H1 (cell line): ENCODE results near the gene BTG2. TPM values are rescaled to one million over a fixed set of nuclear protein-coding genes. Genes with fewer than 3 reads are reported as not detected.

ENCODE experiments used
- CTCF ChIA-PET: fragments of 300-600 bp; sonication (Branson Sonifier 250); formaldehyde crosslinking; loops from one replicate; lab custom pipeline; 2021; ENCODE audit not compliant: partially characterized antibody; lab: Charles Lee
- POLR2A ChIA-PET: fragments of 300-600 bp; sonication (Branson Sonifier 250); formaldehyde crosslinking; loops from one replicate; lab custom pipeline; 2021; ENCODE audit warnings: inconsistent platforms; ENCODE audit not compliant: partially characterized antibody; lab: Charles Lee
- DNase-seq, 2 experiments: peaks; one replicate each; pipeline versions ENCODE4 v3.0.0 to v3.0.0-alpha.2; 2010 to 2022; ENCODE audit warnings: low spot score in 2 of 2, low read depth in 1 of 2, mixed read lengths in 1 of 2
- FAIRE-seq: peaks from 2 replicates; lab custom pipeline; 2011; peaks lifted over from hg19 to GRCh38; lab: Jason Lieb, UNC
- H2AFZ ChIP-seq: 2 replicates; pipeline ENCODE4 v1.8.1; 2012; ENCODE audit warnings: low read length, inconsistent platforms
- H2AK5ac ChIP-seq: 2 replicates; pipeline ENCODE4 v1.6.1; 2013; ENCODE audit warnings: low read depth, low read length
- H2BK120ac ChIP-seq: replicated peaks from 2 replicates; pipeline ENCODE3; 2013; ENCODE audit warnings: low read depth, low read length, inconsistent platforms
- H2BK12ac ChIP-seq: 2 replicates; pipeline ENCODE4 v1.6.1; 2013; ENCODE audit warnings: low read depth, low read length
- H2BK15ac ChIP-seq: 2 replicates; pipeline ENCODE4 v1.6.1; 2013; ENCODE audit warnings: low read length
- H2BK20ac ChIP-seq: 2 replicates; pipeline ENCODE4 v1.6.1; 2013; ENCODE audit warnings: low read length
- H2BK5ac ChIP-seq: 2 replicates; pipeline ENCODE4 v1.6.1; 2013; ENCODE audit warnings: low read depth, low read length
- H3K14ac ChIP-seq: 2 replicates; pipeline ENCODE4 v1.6.1; 2013; ENCODE audit warnings: inconsistent platforms; ENCODE audit not compliant: insufficient read length
- H3K18ac ChIP-seq: 2 replicates; pipeline ENCODE4 v1.6.1; 2013; ENCODE audit warnings: low read length; ENCODE audit errors: extremely low read depth
- H3K23ac ChIP-seq: 2 replicates; pipeline ENCODE4 v1.6.1; 2013; ENCODE audit warnings: inconsistent platforms; ENCODE audit not compliant: insufficient read length
- H3K23me2 ChIP-seq: 2 replicates; pipeline ENCODE4 v1.6.1; 2013; ENCODE audit warnings: low read depth, low read length
- H3K27ac ChIP-seq: 2 replicates; pipeline ENCODE4 v1.6.1; 2011; ENCODE audit warnings: low read depth, low read length, inconsistent platforms
- H3K27me3 ChIP-seq, 4 experiments: replicated peaks in 1 of 4; 1 replicate in 1 of 4; 2 replicates in 3 of 4; pipeline versions ENCODE4 v1.6.1 to v1.8.1; 2011 to 2013; ENCODE audit warnings: low read length in 3 of 4, mild to moderate bottlenecking in 3 of 4, inconsistent platforms in 2 of 4, mixed read lengths in 2 of 4, moderate library complexity in 1 of 4; ENCODE audit not compliant: control insufficient read depth in 3 of 4, insufficient read depth in 3 of 4; ENCODE audit errors: extremely low read depth in 1 of 4
- H3K36me3 ChIP-seq, 4 experiments: 2 replicates each; pipeline versions ENCODE4 v1.6.1 to v1.8.1; 2011 to 2013; ENCODE audit warnings: mild to moderate bottlenecking in 4 of 4, low read length in 3 of 4, moderate library complexity in 2 of 4, control low read depth in 1 of 4, inconsistent platforms in 1 of 4; ENCODE audit not compliant: insufficient read depth in 4 of 4, control insufficient read depth in 2 of 4
- H3K4ac ChIP-seq: replicated peaks from 2 replicates; pipeline ENCODE3; 2013; ENCODE audit warnings: low read length, low read depth, mixed read lengths, inconsistent platforms; ENCODE audit not compliant: insufficient read length
- H3K4me1 ChIP-seq, 4 experiments: replicated peaks in 1 of 4; 1 replicate in 1 of 4; 2 replicates in 3 of 4; pipeline versions ENCODE4 v1.6.1 to v1.8.1; 2011 to 2013; ENCODE audit warnings: low read length in 3 of 4, inconsistent platforms in 2 of 4, mixed read lengths in 1 of 4; ENCODE audit not compliant: insufficient read depth in 4 of 4, control insufficient read depth in 3 of 4
- H3K4me2 ChIP-seq, 2 experiments: 2 replicates each; pipeline versions ENCODE4 v1.6.1 to v1.8.1; 2011 to 2013; ENCODE audit warnings: low read depth in 2 of 2, low read length in 2 of 2, control low read depth in 1 of 2, inconsistent platforms in 1 of 2, mild to moderate bottlenecking in 1 of 2; ENCODE audit not compliant: insufficient read depth in 1 of 2
- H3K4me3 ChIP-seq, 4 experiments: fragments of 200-600, 300-600 bp in 1 of 4; sonication (generic), shearing (Covaris generic), sonication (Bioruptor Twin) in 1 of 4; 2 replicates each; pipeline versions ENCODE4 v1.5.1 to v1.8.1; 2011 to 2016; ENCODE audit warnings: low read length in 4 of 4, low read depth in 3 of 4, control low read depth in 2 of 4, inconsistent platforms in 2 of 4, mild to moderate bottlenecking in 2 of 4, mixed read lengths in 1 of 4, moderate library complexity in 1 of 4; ENCODE audit not compliant: insufficient read depth in 2 of 4; ENCODE audit errors: extremely low read depth in 1 of 4
- H3K56ac ChIP-seq: replicated peaks from 2 replicates; pipeline ENCODE3; 2013; ENCODE audit warnings: low read depth, mild to moderate bottlenecking, mixed read lengths, low read length, inconsistent platforms; ENCODE audit not compliant: insufficient read length
- H3K79me1 ChIP-seq: 2 replicates; pipeline ENCODE4 v1.6.1; 2013; ENCODE audit warnings: low read depth, low read length, control low read depth
- H3K79me2 ChIP-seq, 2 experiments: 2 replicates each; pipeline versions ENCODE4 v1.6.1 to v1.8.1; 2012 to 2013; ENCODE audit warnings: low read length in 2 of 2, mild to moderate bottlenecking in 2 of 2, inconsistent platforms in 1 of 2; ENCODE audit not compliant: insufficient read depth in 2 of 2, control insufficient read depth in 1 of 2
- H3K9ac ChIP-seq, 4 experiments: replicated peaks in 1 of 4; 1 replicate in 1 of 4; 2 replicates in 3 of 4; pipeline versions ENCODE4 v1.6.1 to v1.8.1; 2011 to 2013; ENCODE audit warnings: low read depth in 3 of 4, low read length in 3 of 4, control low read depth in 2 of 4, mild to moderate bottlenecking in 2 of 4, moderate library complexity in 2 of 4, inconsistent platforms in 1 of 4; ENCODE audit errors: extremely low read depth in 1 of 4
- H3K9me3 ChIP-seq, 2 experiments: 2 replicates each; pipeline versions ENCODE4 v1.6.1 to v1.8.1; 2012 to 2013; ENCODE audit warnings: mild to moderate bottlenecking in 2 of 2, moderate library complexity in 2 of 2, control low read depth in 1 of 2, inconsistent platforms in 1 of 2, low read depth in 1 of 2, low read length in 1 of 2, mixed read lengths in 1 of 2; ENCODE audit not compliant: insufficient read depth in 2 of 2
- H4K20me1 ChIP-seq, 2 experiments: replicated peaks in 1 of 2; 2 replicates each; pipeline versions ENCODE3 to v1.8.1; 2011 to 2013; ENCODE audit warnings: inconsistent platforms in 2 of 2, low read length in 2 of 2, mild to moderate bottlenecking in 1 of 2; ENCODE audit not compliant: insufficient read depth in 2 of 2, control insufficient read depth in 1 of 2
- H4K5ac ChIP-seq: 2 replicates; pipeline ENCODE4 v1.6.1; 2013; ENCODE audit warnings: low read length, low read depth, mixed read lengths, inconsistent platforms; ENCODE audit not compliant: insufficient read length
- H4K8ac ChIP-seq: 2 replicates; pipeline ENCODE4 v1.8.0; 2013; ENCODE audit warnings: mild to moderate bottlenecking, moderate library complexity, low read length, inconsistent platforms; ENCODE audit not compliant: insufficient read depth; ENCODE audit errors: extremely low read depth
- H4K91ac ChIP-seq: replicated peaks from 2 replicates; pipeline ENCODE3; 2013; ENCODE audit warnings: low read length, mixed read lengths, inconsistent platforms; ENCODE audit not compliant: insufficient read length
- BACH1 ChIP-seq: IDR thresholded peaks from 2 replicates; pipeline ENCODE4 v1.6.1; 2012; ENCODE audit warnings: low read length, improper control_type of control experiment
- CBX8 ChIP-seq: fragments of 300-800, 300-1000 bp; sonication (generic); IDR thresholded peaks from 2 replicates; pipeline ENCODE4 v1.7.1; 2016; ENCODE audit warnings: low read depth, low read length, borderline replicate concordance
- CEBPB ChIP-seq: IDR thresholded peaks from 2 replicates; pipeline ENCODE4 v1.6.1; 2012; ENCODE audit warnings: low read depth, low read length
- GABPA ChIP-seq: IDR thresholded peaks from 2 replicates; pipeline ENCODE4 v1.6.1; 2011; ENCODE audit warnings: mild to moderate bottlenecking, low read length, moderate library complexity, borderline replicate concordance; ENCODE audit not compliant: insufficient read depth
- HDAC2 ChIP-seq, 2 experiments: fragments of 300-600 bp in 1 of 2; sonication (generic) in 1 of 2; IDR thresholded peaks; 2 replicates each; pipeline ENCODE4 v1.6.1; 2011 to 2012; ENCODE audit warnings: low read depth in 2 of 2, low read length in 2 of 2, mild to moderate bottlenecking in 2 of 2, moderate library complexity in 2 of 2, borderline replicate concordance in 1 of 2, inconsistent platforms in 1 of 2
- JUN ChIP-seq: IDR thresholded peaks from 2 replicates; pipeline ENCODE4 v1.6.1; 2011; ENCODE audit warnings: low read depth, mild to moderate bottlenecking, improper control_type of control experiment, low read length
- KDM4A ChIP-seq: IDR thresholded peaks from one replicate; pipeline ENCODE4 v1.7.1; 2012; ENCODE audit warnings: low read depth, mild to moderate bottlenecking, moderate library complexity, low read length, inconsistent platforms; ENCODE audit not compliant: severe bottlenecking
- POLR2AphosphoS5 ChIP-seq: IDR thresholded peaks from 2 replicates; pipeline ENCODE4 v1.6.1; 2011; ENCODE audit warnings: low read depth, low read length
- RBBP5 ChIP-seq: IDR thresholded peaks from 2 replicates; pipeline ENCODE4 v1.7.1; 2012; ENCODE audit warnings: low read depth, mild to moderate bottlenecking, inconsistent platforms, low read length, moderate library complexity, borderline replicate concordance
- RXRA ChIP-seq: IDR thresholded peaks from 2 replicates; pipeline ENCODE4 v1.6.1; 2011; ENCODE audit warnings: low read depth, mild to moderate bottlenecking, low read length, moderate library complexity; ENCODE audit not compliant: insufficient read depth
- SAP30 ChIP-seq: fragments of 300-600 bp; sonication (generic); IDR thresholded peaks from 2 replicates; pipeline ENCODE4 v1.7.1; 2012; ENCODE audit warnings: low read length, moderate library complexity, mild to moderate bottlenecking, inconsistent platforms; ENCODE audit not compliant: insufficient read depth, insufficient replicate concordance
- WGBS, 2 experiments: shearing (Covaris generic) in 1 of 2; methylation state at CpG; one replicate each; pipeline versions ENCODE4 v1.1.6 to v1.1.7; 2013 to 2015; ENCODE audit warnings: low lambda C conversion rate in 2 of 2, mixed read lengths in 2 of 2, inconsistent platforms in 1 of 2, low coverage in 1 of 2, missing lambda C conversion rate in 1 of 2; ENCODE audit not compliant: insufficient replicate concordance in 2 of 2, insufficient coverage in 1 of 2, insufficient read length in 1 of 2; ENCODE audit errors: extremely low coverage in 1 of 2, missing lambda C conversion rate in 1 of 2; 5-methylcytosine and 5-hydroxymethylcytosine counted together
- polyA plus RNA-seq, 7 experiments: library from polyadenylated mRNA; depleted of rRNA in 3 of 7; stranded (reverse) in 5 of 7; unstranded in 2 of 7; fragments of >200 nt in 5 of 7; fragments of 200-250 nt in 2 of 7; gene quantifications; 1 replicate in 5 of 7; 2 replicates in 1 of 7; 4 replicates in 1 of 7; pipeline versions ENCODE4 v1.2.1 to v1.2.3, GENCODE V29; 2011 to 2013; ENCODE audit warnings: missing spikeins in 2 of 7, mixed read lengths in 2 of 7
- total RNA-seq: library from RNA; stranded (reverse); fragmentation: NEBNext Ultra II Directional; extraction: Animal tissue kit (Norgen Biotek cat#: 25700); gene quantifications from 2 replicates; pipeline ENCODE4 v1.2.1, GENCODE V29; 2021

Gene BTG2
- total and polyA plus RNA-seq, 2 of the 8 experiments (the other 6 are each of a cell fraction or from before 2014, with no cell fraction given): 4.8 to 11.0 TPM

DNA sequence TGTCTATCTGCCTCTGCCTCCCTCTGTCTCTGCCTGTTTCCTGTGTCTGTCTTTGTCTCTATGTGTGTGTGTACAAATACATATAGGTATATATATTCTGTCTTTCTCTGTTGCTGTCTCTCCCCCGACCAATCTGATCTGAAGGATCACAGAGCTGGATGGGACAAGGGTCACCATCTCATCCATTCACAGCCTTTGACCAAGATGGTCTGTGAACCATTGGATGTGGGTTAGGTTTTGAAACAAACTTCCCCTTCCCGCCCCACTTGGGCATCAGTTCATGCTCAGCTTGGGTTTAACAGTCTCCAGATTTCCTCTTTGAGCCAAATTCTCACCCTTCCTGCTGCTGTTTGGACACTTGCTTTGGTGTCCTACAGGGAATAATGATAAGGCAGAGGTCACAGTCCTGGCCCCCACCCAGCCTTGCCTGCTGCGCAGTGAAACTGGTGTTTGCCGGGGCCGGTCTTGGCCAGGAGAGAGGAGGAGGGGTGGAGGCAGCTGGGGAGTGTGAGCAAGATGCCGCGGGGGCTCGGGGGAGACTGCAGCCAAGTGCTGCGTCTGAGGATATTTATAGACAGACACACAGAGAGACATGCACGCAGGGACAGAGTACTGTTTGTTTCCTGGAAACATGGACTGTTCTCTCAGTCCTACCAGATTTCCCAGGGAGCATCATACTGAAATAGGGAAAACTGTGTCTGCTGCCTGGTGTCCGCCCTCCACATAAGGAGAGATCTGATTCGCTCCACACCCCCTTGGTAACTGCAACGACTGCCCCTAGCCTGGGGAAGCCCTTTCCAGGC lies 27.0 kb upstream of the BTG2 start:
- DNase-seq: peak in 1 of 2 experiments; percentile 55
- H4K91ac ChIP-seq: no peak overlapping the region
- no peak overlapping the region for H3K14ac ChIP-seq
- no peak overlapping the region for H2BK20ac ChIP-seq
- H3K56ac ChIP-seq: no peak overlapping the region
- CTCF ChIA-PET: interaction anchor here (0.6 to 39.0 kb wide), 12 partner anchors 10 to 241 kb away, joined by 3 to 785 read pairs (median 12); partner anchors contain the start of gene BTG2
- no peak overlapping the region for H3K27ac ChIP-seq
- H3K23ac ChIP-seq: no peak overlapping the region
- H3K9ac ChIP-seq: no peak overlapping the region
- H3K4me2 ChIP-seq: peak overlapping the region; percentile 48 to 61
- H3K4ac ChIP-seq: no peak overlapping the region
- H4K20me1 ChIP-seq: no peaks in the 10 kb centered on the region
- H2BK120ac ChIP-seq: no peak overlapping the region
- H3K4me3 ChIP-seq: peak overlapping the region in 1 of 4 experiments; percentile 30; a peak in 1 of 8 replicates
- no peaks in the 10 kb centered on the region for H3K79me1 ChIP-seq
- no peak for FAIRE-seq
- peaks cover 0 to 23% (median 4%) of the 10 kb centered on the region in 4 experiments; a peak in 3 of 7 replicates for H3K27me3 ChIP-seq
- H2BK12ac ChIP-seq: 0 out of 2 replicates have a peak overlapping the region, but pooled peaks have one; percentile 62
- POLR2A ChIA-PET: interaction anchor here (0.7 to 1.8 kb wide), 2 partner anchors 10 to 46 kb away, joined by 3 to 4 read pairs; no protein-coding TSS in a partner anchor
- H3K23me2 ChIP-seq: no peaks in the 10 kb centered on the region; the same call in 1 of the 2 replicates
- H2BK5ac ChIP-seq: no peak overlapping the region
- no peak overlapping the region for H4K5ac ChIP-seq
- H3K4me1 ChIP-seq: peaks cover 3 to 16% (median 9%) of the 10 kb centered on the region in 4 experiments
- H3K79me2 ChIP-seq: no peaks in the 10 kb centered on the region
- H3K18ac ChIP-seq: no peak overlapping the region
- H2AFZ ChIP-seq: peak overlapping the region; percentile 89
- no peak overlapping the region; the same call in 1 of the 2 replicates for H4K8ac ChIP-seq
- no peak overlapping the region for H2AK5ac ChIP-seq
- WGBS, 2 experiments: 43% methylated on average over 13 of the region's 13 CpGs; no CpG with 5 or more reads in 1 of the 2 experiments
- H2BK15ac ChIP-seq: no peak overlapping the region
- H3K9me3 ChIP-seq: no peaks in the 10 kb centered on the region
- no peaks in the 10 kb centered on the region for H3K36me3 ChIP-seq
- no peak for TF ChIP-seq RXRA
- TF ChIP-seq CEBPB: no peak
- TF ChIP-seq GABPA: no peak
- TF ChIP-seq HDAC2 (IDR thresholded peaks at IDR 0.05; ENCODE audit: borderline replicate concordance in 1 of 2, low read depth in 2 of 2, low read length in 2 of 2): no peak
- TF ChIP-seq JUN: no peak
- TF ChIP-seq SAP30: no peak
- no peak for TF ChIP-seq CBX8
- TF ChIP-seq BACH1: no peak
- TF ChIP-seq POLR2AphosphoS5: no peak
- TF ChIP-seq RBBP5: no peak; the same call in 1 of the 2 replicates
- TF ChIP-seq KDM4A: no peak
